ENCODE measurements around the gene WDR81.
"Not testable (repeated sequence)": the region's sequence is repeated elsewhere in the genome, so short reads cannot be mapped to it uniquely, and the experiment has no call there.

Gene WDR81

GRCh38 chr17:1730326-1731193 lies 6.1 kb downstream of the WDR81 start:
- no peak for DNase-seq (ENCODE audit: low spot score)

GRCh38 chr17:1731194-1731506 lies 6.6 kb downstream of the WDR81 start:
- no peak for DNase-seq (ENCODE audit: low spot score)

DNA sequence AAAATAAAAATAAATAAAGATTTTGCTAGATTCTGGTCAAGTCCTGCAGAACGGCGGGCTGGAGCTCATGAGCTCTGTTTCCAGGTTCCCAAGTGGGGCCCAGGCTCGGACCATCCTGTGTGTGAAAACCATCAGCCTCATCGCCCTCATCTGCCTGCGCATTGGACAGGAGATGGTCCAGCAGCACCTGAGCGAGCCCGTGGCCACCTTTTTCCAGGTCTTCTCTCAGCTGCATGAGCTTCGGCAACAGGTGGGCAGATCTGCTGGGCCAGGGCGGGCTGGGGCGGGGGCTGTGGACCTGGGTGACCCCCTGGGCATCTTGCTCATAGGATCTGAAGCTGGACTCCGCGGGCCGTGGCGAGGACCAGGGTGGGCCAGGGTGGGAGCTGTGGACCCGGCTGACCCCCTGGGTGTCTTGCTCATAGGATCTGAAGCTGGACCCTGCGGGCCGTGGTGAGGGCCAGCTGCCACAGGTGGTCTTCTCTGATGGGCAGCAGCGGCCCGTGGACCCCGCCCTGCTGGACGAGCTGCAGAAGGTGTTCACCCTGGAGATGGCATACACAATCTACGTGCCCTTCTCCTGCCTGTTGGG lies 7.8 kb downstream of the WDR81 start:
- no peak for DNase-seq (ENCODE audit: low spot score)

DNA sequence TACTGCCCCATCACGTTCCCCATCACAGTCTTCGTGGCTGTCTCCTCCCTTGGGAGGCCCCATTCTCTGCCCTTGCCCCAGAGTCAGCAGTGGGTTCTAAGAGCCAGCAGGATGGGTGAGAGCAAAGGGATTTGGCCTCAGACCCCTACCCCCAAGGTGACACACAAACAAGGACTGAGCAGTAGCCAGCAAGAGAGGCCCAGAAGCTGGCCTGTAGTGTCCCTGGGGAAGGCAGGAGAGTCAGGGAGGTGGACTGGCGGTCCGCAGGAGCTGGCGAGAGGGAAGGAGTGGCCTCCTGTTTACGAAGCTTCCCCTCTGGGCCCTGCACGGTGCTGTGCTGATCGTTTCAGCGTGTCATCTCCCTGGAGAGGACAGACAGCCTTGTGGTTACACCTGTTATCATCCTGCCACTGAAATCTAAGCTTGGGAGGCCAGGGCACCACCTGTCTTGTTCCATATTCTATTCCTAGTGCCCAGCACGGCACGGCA lies 8.4 kb downstream of the WDR81 start:
- DNase-seq (ENCODE audit: low spot score): no peak

DNA sequence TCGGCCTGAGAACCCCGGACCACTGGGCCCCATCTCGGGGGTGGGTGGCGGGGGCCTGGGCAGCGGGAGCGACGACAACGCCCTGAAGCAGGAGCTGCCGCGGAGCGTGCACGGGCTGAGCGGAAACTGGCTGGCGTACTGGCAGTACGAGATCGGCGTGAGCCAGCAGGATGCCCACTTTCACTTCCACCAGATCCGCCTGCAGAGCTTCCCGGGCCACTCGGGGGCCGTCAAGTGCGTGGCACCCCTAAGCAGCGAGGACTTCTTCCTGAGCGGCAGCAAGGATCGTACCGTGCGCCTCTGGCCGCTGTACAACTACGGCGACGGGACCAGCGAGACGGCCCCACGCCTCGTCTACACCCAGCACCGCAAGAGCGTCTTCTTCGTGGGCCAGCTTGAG lies 9.3 kb downstream of the WDR81 start:
- DNase-seq (ENCODE audit: low spot score): no peak

DNA sequence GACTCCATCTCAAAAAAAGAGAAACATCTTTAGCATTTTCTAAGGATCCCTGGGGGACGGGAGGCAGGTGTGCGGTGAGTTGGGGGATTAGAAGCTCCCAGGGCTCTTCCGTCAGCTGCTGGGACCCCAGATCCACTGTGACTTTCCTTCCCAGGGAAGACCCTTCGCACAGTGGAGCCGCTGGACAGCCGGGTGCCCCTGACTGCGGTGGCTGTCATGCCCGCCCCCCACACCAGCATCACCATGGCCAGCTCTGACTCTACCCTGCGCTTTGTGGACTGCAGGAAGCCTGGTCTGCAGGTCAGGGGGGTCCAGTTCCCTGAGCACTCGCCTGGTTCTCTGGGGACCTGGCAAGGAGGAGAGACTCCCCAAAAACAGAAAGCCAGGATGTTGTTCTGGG lies 10.9 kb downstream of the WDR81 start:
- DNase-seq (ENCODE audit: low spot score): no peak

DNA sequence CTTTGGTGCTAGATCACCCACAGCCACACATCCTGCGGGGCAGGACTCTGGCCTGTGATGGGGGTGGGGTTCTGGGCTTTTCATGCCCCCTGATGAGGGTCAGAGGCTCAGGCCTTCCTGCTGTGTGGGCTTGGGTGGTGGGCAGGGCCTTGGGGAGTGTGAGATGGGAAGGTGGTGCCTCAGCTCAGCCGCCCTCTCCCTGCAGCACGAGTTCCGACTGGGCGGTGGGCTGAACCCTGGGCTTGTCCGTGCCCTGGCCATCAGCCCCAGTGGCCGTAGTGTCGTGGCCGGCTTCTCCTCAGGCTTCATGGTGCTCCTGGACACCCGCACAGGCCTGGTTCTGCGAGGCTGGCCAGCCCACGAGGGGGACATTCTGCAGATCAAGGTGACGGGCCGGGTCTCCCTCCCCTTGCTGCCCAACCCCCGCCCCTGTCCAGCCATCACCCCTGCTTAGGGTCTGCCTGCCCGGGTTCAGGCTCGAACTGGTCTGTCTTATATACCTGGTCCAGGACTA lies 11.4 kb downstream of the WDR81 start:
- DNase-seq (ENCODE audit: low spot score): no peak

- no peak for DNase-seq (ENCODE audit: low spot score)
These were observed 12.1 kb downstream of the WDR81 start for GRCh38 chr17:1736348-1737281.

DNA sequence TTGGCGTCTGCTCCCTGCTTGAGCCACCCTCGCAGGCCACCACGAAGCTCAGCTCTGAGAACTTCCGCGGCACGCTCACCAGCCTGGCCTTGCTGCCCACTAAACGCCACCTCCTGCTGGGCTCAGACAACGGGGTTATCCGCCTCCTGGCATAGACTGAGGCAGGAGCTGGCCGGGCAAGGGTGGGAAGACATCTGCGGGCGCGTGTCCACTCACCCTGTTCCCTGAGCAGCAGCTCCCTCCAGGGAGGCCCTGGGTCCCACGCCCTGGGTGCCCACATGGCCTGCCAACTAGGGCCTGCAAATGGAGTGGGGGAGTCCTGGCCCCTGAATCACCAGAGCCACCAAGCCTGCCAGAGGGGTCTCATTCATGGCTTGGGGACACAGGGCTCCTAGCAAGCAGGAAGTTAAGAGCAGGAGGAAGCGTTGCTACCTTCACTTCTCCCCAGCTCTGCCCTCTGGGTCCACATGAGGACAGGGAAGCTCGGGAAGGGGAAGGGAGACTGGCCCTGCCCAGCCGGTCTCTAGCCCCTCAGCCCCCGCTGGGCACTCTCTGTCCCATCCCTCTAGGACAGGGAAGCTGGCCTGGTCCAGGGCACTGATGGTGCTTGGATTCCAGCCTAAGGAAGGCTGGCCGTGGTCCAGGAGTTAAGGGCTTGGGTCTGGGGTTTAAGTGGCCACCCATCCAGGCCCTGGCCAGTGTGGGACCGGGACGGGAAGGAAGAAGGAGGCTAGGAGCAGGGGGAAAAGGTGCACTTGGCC lies 13.2 kb downstream of the WDR81 start:
- DNase-seq (ENCODE audit: low spot score): no peak

- DNase-seq (ENCODE audit: low spot score): not testable (repeated sequence)
These were observed 17.4 kb downstream of the WDR81 start for GRCh38 chr17:1741899-1742298.

GRCh38 chr17:1742371-1743087 lies 18.0 kb downstream of the WDR81 start, which contains the start of gene SERPINF2:
Gene SERPINF2 (plus strand): TSS chr17:1742871. CDS start chr17:1744996, 2,125 bp downstream.
- no peak for DNase-seq (ENCODE audit: low spot score)

DNA sequence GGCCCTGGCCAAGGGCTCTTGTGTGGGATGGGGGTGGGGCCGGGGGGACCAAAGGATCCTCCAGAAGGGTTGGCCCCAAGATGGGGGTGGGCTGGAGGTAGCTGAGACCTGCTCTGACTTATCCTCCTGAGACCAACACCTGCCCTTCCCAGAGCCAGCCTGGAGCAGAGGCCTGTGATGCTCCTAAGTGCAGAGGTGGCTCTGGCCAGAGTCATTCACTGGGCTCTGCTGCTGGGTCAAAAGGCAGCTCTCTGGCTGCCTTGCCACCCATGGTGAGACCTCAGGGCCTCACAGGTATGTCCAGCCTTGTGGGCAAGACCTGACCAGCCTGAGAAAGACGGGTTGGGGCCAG lies 18.6 kb downstream of the WDR81 start:
- no peak for DNase-seq (ENCODE audit: low spot score)

GRCh38 chr17:1744551-1745512 lies 20.3 kb downstream of the WDR81 start:
- no peak for DNase-seq (ENCODE audit: low spot score)

- no peak for DNase-seq (ENCODE audit: low spot score)
These were observed 21.1 kb downstream of the WDR81 start for GRCh38 chr17:1745513-1746020.

DNA sequence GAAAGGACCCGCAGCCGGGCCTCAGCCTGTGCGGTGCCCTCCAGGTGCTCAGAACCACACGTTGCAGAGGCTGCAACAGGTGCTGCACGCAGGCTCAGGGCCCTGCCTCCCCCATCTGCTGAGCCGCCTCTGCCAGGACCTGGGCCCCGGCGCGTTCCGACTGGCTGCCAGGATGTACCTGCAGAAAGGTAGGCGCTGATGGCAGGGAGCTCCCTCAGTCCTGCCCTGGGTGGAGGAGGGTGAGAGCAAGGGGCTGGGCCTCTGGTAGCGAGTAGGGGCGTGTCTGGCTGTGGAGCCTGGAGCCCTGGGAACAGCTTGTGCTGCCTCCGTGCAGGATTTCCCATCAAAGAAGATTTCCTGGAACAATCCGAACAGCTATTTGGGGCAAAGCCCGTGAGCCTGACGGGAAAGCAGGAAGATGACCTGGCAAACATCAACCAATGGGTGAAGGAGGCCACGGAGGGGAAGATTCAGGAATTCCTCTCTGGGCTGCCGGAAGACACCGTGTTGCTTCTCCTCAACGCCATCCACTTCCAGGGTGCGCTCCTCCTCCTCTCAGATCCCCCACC lies 22.6 kb downstream of the WDR81 start:
- DNase-seq (ENCODE audit: low spot score): no peak

DNA sequence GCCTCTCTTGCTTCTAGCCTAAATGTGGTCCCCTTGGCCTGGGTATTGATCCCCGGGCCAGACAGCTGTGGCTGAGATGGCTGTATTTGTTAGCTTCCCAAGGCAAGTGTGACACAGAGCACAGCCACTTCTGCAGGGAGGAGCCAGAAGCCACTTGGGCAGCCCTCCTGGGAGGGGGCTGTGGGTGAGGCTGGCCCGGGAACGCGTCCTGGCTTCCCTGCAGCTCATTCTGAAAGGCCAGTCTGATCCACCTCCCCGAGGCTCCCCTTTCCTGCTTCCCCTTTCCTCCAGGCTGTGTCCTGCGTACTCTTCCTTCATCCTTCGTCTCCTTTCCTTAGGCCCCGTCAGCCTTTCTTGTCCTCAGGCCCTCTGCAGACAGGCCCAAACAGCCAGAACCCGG lies 26.1 kb downstream of the WDR81 start:
- no peak for DNase-seq (ENCODE audit: low spot score)

DNA sequence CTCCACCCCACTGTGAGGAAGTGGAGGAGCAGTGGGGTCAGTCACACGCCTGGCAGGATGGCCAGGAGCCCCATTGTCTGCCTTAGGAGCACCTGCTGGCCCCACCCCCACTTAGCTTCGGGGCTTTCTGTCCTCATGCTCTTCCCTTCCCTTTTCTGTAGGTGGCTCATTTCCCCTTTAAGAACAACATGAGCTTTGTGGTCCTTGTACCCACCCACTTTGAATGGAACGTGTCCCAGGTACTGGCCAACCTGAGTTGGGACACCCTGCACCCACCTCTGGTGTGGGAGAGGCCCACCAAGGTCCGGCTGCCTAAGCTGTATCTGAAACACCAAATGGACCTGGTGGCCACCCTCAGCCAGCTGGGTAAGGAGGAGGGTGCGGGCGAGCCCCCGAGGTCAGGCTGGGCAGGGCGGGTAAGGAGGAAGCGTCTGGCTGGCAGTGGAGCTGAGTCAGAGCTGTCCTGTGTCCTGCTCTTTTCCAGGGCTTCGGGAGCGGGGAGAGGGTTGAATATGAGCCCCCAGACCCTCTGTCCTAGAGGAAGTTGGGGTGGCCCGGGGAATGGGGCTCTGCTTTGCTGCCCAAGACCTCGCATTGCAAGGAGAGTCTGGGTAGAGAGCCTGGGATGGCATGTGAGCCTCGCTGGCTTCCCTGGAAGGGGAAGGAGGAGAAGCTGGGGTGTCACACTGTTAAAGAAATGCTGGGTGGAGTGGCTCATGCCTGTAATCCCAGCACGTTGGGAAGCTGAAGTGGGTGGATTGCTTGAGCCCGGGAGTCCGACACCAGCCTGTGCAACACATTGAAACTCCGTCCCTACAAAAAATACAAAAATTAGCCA lies 28.1 kb downstream of the WDR81 start:
- no peak for DNase-seq (ENCODE audit: low spot score)

DNA sequence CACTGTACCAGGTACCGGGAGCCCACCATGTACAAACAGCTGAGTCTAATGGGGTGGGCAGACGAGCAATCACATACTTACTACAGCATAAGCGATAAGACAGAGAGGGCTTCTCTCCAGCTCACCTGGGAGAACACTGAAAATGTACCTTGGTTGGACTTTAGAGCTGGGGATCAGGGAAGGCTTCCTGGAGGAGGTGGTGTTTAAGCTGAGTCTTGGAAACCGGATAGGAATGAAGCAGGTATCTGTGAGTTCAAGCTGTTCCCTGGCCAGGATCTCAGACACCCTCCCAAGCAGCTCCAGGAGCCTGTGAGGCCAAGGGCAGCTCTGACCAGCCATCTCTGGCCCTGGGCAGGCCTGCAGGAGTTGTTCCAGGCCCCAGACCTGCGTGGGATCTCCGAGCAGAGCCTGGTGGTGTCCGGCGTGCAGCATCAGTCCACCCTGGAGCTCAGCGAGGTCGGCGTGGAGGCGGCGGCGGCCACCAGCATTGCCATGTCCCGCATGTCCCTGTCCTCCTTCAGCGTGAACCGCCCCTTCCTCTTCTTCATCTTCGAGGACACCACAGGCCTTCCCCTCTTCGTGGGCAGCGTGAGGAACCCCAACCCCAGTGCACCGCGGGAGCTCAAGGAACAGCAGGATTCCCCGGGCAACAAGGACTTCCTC lies 29.4 kb downstream of the WDR81 start:
- DNase-seq (ENCODE audit: low spot score): no peak
